SJSA1 (cell line): ENCODE data around the gene ZNF581. TPM values are rescaled to one million over a fixed set of nuclear protein-coding genes. Genes with fewer than 3 reads are reported as not detected.

ENCODE experiments used
- DNase-seq, 2 experiments: peaks; one replicate each; pipeline ENCODE4 v3.0.0-alpha.2; 2015 to 2020; ENCODE audit warnings: low spot score in 2 of 2, low read depth in 1 of 2
- H3K27ac ChIP-seq: fragments of 250-450 bp; sonication (Bioruptor Pico); 2 replicates; pipeline ENCODE4 v1.5.1; 2020; ENCODE audit warnings: mild to moderate bottlenecking, moderate library complexity
- H3K27me3 ChIP-seq: fragments of 250-450 bp; sonication (Bioruptor Pico); replicated peaks from 2 replicates; pipeline ENCODE4 v1.5.1; 2020; ENCODE audit warnings: mild to moderate bottlenecking, moderate library complexity
- H3K36me3 ChIP-seq: fragments of 250-450 bp; sonication (Bioruptor Pico); 2 replicates; pipeline ENCODE4 v1.5.1; 2020; ENCODE audit warnings: mild to moderate bottlenecking
- H3K4me1 ChIP-seq: fragments of 250-450 bp; sonication (Bioruptor Pico); replicated peaks from 2 replicates; pipeline ENCODE4 v1.6.1; 2021; ENCODE audit warnings: mild to moderate bottlenecking
- H3K4me3 ChIP-seq: fragments of 250-450 bp; sonication (Bioruptor Pico); 2 replicates; pipeline ENCODE4 v1.5.1; 2020; ENCODE audit warnings: mild to moderate bottlenecking
- H3K9me3 ChIP-seq: fragments of 250-450 bp; sonication (Bioruptor Pico); replicated peaks from 2 replicates; pipeline ENCODE4 v1.5.1; 2020; ENCODE audit warnings: mild to moderate bottlenecking
- total RNA-seq: library from RNA; depleted of rRNA; stranded (reverse); fragments of >200 nt; shearing (Covaris generic); gene quantifications from 2 replicates; pipeline ENCODE4 v1.2.3, GENCODE V29; 2014

ZNF581 gene
- total RNA-seq, 1 experiment from 2014 or later: 5.5 TPM

DNA sequence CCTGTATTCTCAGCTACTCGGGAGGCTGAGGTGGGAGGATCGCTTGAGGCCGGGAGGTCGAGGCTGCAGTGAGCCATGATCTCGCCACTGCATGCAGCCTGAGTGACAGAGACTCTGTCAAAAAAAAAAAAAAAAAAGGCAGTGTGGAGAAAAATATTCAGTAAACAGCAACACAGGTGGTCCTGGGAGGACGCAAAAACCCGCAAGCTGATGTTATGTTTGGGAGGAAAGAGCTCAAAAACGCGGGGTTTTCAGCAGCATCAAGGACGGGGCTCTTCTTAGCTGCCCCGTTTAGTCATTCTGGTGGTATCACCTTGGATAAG is 18.5 kb upstream of the ZNF581 start:
- Histone ChIP-seq H3K4me3 (peak overlapping the region; percentile 55), H3K4me1 (0 out of 2 replicates have a peak, but pooled peaks cover 9% of the 10 kb centered on the region), H3K27me3 (no peaks in the 10 kb centered on the region), H3K9me3 (no peaks in the 10 kb centered on the region), H3K27ac (no peak overlapping the region), H3K36me3 (peaks cover 20% of the 10 kb centered on the region)
- no peak for DNase-seq

DNA sequence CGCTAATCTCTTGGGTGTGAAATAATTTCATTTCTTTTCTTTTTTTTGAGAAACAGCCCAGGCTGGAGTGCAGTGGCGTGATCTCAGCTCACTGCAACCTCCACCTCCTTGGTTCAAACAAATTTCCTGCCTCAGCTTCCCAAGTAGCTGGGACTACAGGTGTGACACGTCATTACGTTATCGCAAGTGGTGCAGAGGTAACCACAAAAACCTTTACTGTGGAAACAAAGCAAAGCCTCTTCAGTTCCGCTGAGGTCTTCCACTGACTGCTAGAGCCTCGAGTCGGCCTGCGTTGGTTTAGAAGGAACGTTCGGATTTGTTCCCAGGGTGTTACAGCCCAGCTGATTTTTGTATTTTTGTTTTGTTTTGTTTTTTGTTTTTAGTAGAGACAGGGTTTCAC is 17.1 kb upstream of the ZNF581 start:
- no peaks in the 10 kb centered on the region for H3K9me3 ChIP-seq
- H3K36me3 ChIP-seq: peaks cover 10% of the 10 kb centered on the region
- H3K27ac ChIP-seq: no peak overlapping the region
- H3K27me3 ChIP-seq: no peaks in the 10 kb centered on the region
- no peak overlapping the region for H3K4me3 ChIP-seq
- DNase-seq: no peak
- H3K4me1 ChIP-seq: 0 out of 2 replicates have a peak, but pooled peaks cover 9% of the 10 kb centered on the region

GRCh38 chr19:55632463-55632834 is 11.0 kb upstream of the ZNF581 start:
- H3K27ac ChIP-seq: no peak overlapping the region
- H3K4me3 ChIP-seq: no peak overlapping the region
- no peaks in the 10 kb centered on the region for H3K9me3 ChIP-seq
- no peaks in the 10 kb centered on the region for H3K27me3 ChIP-seq
- DNase-seq: peak; percentile 86 to 93
- H3K4me1 ChIP-seq: peaks cover 11% of the 10 kb centered on the region
- peaks cover 5% of the 10 kb centered on the region for H3K36me3 ChIP-seq

DNA sequence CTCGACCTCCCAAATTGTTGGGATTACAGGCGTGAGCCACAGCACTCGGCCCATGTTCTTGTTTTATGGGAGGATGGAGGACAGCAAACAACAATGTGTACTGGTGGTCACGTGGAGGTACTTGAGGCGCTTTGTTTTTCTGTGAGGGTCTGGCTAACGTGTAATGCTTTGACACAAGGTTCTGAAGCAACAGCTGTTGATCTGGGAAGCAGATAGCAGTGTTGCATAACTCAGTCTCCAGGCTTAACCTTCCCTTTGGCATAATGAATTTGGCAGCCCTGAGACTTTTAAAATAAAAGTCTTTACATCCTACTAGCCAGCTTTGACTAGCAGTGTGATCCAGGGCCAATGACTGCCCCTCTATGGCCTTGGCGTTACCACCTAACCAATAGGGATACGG is 9.6 kb upstream of the ZNF581 start:
- H3K36me3 ChIP-seq: peaks cover 14% of the 10 kb centered on the region
- H3K9me3 ChIP-seq: no peaks in the 10 kb centered on the region
- H3K27me3 ChIP-seq: no peaks in the 10 kb centered on the region
- H3K27ac ChIP-seq: no peak overlapping the region
- peaks cover 11% of the 10 kb centered on the region for H3K4me1 ChIP-seq
- H3K4me3 ChIP-seq: no peak overlapping the region
- DNase-seq: no peak

DNA sequence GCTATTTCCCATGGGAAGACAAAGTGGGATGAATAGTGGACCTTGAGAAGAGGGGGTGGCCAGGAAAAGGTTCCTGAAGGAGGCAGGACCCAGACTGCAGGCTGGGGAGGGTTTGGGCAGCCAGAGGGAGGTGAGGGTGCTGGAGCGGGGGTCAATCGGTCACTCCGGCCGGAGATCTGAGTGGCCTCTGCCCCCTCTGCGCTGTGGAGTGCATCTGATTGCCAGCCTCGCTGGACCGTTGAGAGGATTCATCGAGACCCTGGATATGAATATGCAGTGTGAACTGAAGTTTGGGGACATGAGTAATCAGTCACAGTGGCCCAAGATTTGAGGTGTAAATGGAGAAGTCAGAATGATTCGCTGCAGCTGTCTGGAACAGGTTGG is 8.1 kb upstream of the ZNF581 start:
- Histone ChIP-seq H3K9me3 (no peaks in the 10 kb centered on the region), H3K27ac (peak overlapping the region; percentile 87), H3K27me3 (no peaks in the 10 kb centered on the region), H3K36me3 (peaks cover 20% of the 10 kb centered on the region), H3K4me3 (peak overlapping the region; percentile 85), H3K4me1 (peaks cover 22% of the 10 kb centered on the region)
- no peak for DNase-seq

GRCh38 chr19:55635856-55636440 is 7.5 kb upstream of the ZNF581 start:
- peaks cover 25% of the 10 kb centered on the region for H3K4me1 ChIP-seq
- peak overlapping the region; percentile 85 for H3K4me3 ChIP-seq
- no peaks in the 10 kb centered on the region for H3K27me3 ChIP-seq
- H3K9me3 ChIP-seq: no peaks in the 10 kb centered on the region
- DNase-seq: no peak
- 0 out of 2 replicates have a peak overlapping the region, but pooled peaks have one; percentile 87 for H3K27ac ChIP-seq
- H3K36me3 ChIP-seq: peaks cover 20% of the 10 kb centered on the region

DNA sequence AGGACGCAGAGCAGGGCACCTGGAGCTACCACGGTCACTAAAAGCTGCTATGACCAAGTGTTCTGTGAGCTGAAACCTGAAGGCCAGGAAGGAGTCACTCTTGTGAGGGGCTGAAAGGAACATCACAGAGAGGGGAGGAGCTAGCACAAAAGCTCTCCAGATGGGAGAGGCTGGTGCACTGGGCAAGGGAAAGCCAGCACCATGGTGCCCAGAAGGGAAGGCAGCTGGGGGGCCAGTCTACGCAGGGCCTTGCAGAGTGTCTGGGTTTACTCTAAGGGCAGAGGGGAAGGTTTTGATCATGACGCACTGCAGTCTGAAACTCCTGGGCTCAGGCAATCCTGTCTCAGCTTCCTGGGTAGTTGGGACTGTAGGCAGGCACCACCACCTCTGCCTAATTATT is 6.7 kb upstream of the ZNF581 start:
- Histone ChIP-seq H3K36me3 (peaks cover 20% of the 10 kb centered on the region), H3K4me3 (no peak overlapping the region), H3K27me3 (no peaks in the 10 kb centered on the region), H3K9me3 (no peaks in the 10 kb centered on the region), H3K4me1 (peaks cover 25% of the 10 kb centered on the region), H3K27ac (no peak overlapping the region)
- DNase-seq: no peak

DNA sequence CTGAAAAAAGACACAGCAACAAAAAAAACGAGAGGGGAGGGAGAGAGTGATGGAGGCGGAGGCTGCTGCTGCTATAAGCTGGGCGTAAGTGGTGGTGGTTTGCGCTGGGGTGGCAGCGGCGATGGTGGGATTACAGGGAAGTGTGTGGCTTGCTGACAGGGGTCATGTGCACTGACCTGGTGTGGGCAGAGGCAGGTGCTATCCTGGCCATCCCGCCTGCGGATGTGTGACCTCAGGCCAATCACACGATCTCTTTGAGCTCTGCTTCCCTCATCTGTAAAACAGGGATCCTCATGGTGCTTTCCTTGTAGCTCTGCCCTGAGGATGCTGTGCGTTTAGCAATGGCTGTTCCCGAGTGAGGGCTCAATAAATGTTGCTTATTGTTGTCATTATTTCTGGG is 5.9 kb upstream of the ZNF581 start:
- Histone ChIP-seq H3K4me1 (peaks cover 31% of the 10 kb centered on the region), H3K27ac (no peak overlapping the region), H3K27me3 (no peaks in the 10 kb centered on the region), H3K9me3 (no peaks in the 10 kb centered on the region), H3K4me3 (no peak overlapping the region), H3K36me3 (peaks cover 20% of the 10 kb centered on the region)
- no peak for DNase-seq

DNA sequence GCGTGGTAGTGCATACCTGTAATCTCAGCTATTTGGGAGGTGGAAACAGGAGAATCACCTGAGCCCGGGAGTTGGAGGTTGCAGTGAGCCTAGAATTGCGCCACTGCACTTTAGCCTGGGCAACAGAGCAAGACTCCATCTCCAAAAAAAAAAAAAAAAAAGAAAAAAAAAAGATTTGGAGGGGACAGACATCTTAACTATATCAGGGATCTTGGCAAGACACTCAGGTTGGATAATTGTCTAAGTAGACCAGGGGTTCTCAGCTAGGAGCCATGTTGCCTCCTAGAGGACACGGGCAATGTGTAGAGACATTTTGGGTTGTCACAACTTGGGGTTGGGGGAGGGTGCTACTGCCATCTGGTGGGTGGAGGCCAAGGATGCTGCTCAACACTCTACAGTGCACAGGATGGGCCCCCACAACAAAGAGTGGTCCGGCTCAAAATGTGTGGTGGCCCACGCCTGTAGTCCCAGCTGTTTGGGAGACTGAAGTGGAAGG is 4.5 kb upstream of the ZNF581 start:
- no peaks in the 10 kb centered on the region for H3K27me3 ChIP-seq
- peaks cover 30% of the 10 kb centered on the region for H3K36me3 ChIP-seq
- peaks cover 40% of the 10 kb centered on the region for H3K4me1 ChIP-seq
- no peaks in the 10 kb centered on the region for H3K9me3 ChIP-seq
- no peak overlapping the region for H3K27ac ChIP-seq
- H3K4me3 ChIP-seq: no peak overlapping the region; the same call in 1 of the 2 replicates
- no peak for DNase-seq

DNA sequence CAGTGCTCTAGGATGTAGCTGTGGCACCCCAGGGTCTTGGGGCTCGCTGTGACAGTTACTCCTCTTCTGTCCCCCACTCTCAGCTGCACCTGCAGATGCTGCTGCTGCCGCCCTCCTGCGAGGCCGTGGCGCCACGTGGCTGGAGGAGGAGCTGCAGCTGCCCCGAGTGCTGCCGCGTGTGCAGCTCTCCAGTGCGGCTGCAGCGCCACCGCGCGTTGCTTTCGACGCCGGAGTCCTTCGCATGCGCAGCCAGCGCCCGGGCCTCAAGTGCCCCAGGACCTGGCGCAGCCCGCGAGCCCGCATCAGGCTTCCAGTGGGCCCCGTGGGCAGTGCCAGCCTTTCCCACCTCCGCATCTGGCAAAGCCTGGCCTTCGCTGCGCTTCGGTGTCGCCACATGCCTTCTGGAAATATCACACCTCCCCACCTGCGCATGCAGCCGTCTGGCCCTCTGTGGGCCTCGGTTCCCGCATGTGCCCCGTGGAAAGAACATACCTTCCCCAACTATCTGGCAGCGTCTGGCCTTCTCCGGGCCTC is 3.3 kb upstream of the ZNF581 start:
- Histone ChIP-seq H3K27me3 (no peaks in the 10 kb centered on the region), H3K4me1 (peaks cover 47% of the 10 kb centered on the region), H3K27ac (peak overlapping the region; percentile 73), H3K9me3 (no peaks in the 10 kb centered on the region), H3K4me3 (peak overlapping the region; percentile 63), H3K36me3 (peaks cover 33% of the 10 kb centered on the region)
- DNase-seq: no peak

DNA sequence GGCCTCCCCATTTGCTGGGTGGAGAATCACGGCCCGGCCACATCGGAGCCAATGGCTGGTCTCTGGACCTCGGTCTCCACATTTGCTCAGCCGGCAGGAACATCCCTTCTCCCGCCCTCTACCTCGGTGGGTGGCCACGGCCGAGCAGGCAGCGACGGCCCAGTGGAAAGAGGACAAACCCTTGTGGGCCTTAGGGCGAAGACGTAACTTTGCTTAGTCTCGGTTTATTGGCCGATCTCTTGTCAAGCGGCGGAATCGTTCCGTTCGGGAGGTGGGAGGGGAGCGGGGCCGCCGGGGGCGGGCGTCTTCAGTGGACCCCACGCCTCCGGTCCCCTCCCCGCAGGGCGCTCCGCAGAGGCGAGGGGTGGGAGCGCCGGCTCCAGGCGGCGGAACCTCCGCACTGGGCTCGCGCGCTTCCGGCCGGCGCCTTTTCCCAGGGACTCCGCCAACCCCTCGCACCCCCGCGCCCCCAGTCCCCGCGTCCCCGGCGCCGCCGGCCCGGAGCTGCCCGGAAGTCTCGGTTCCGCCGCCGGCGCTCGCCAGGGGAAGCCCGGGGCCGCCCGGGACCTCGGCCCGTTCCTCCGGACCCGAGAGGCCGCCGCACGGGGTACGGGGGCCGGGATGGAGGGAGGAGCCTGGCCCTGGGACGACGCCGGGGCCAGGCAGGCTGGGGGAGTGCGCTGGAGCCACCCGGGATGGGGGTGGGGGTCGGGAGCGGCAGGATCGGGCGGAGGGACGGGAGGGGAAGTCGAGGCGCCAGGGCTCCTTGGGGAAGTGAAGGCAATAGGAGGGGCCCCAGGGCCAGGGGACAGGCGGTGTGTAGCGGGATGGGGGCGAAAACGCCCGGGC is 2.6 kb upstream of the ZNF581 start, which contains the start of gene ZNF580:
TSS of gene ZNF580 (plus strand) at position 426 of the 849 bp plus-strand sequence. CDS start 1,507 bp downstream, outside the sequence.
- Histone ChIP-seq H3K27me3 (no peaks in the 10 kb centered on the region), H3K4me1 (peaks cover 43% of the 10 kb centered on the region)
- peak; percentile 78 to 88 for DNase-seq

GRCh38 chr19:55641426-55642152 is 1.9 kb upstream of the ZNF581 start:
- H3K4me3 ChIP-seq: peak overlapping the region; percentile 63
- peak overlapping the region; percentile 73 for H3K27ac ChIP-seq
- no peaks in the 10 kb centered on the region for H3K27me3 ChIP-seq
- peaks cover 44% of the 10 kb centered on the region for H3K36me3 ChIP-seq
- H3K4me1 ChIP-seq: peaks cover 39% of the 10 kb centered on the region
- DNase-seq: no peak
- H3K9me3 ChIP-seq: no peaks in the 10 kb centered on the region

More for the DNA sequence above, 2.6 kb upstream of the ZNF581 start, which contains the start of gene ZNF580:
- H3K27ac ChIP-seq: peak within 1 kb of the TSS; percentile 73
- H3K9me3 ChIP-seq: no peaks in the 10 kb centered on the region
- peaks cover 39% of the 10 kb centered on the region for H3K36me3 ChIP-seq
- peak within 1 kb of the TSS; percentile 63 for H3K4me3 ChIP-seq

GRCh38 chr19:55642153-55643002 is 1.1 kb upstream of the ZNF581 start:
- Histone ChIP-seq H3K36me3 (peaks cover 52% of the 10 kb centered on the region), H3K9me3 (no peaks in the 10 kb centered on the region), H3K27ac (no peak overlapping the region), H3K27me3 (no peaks in the 10 kb centered on the region), H3K4me1 (peaks cover 39% of the 10 kb centered on the region), H3K4me3 (peak overlapping the region; percentile 63)
- DNase-seq: no peak
